ELF-1 (cell line): Measurements from ENCODE around the gene WASHC4.
A peak's percentile ranks its signal among the peaks of the same experiment; 100 is the strongest.

Source experiments
- DNase-seq: peaks from one replicate; pipeline ENCODE4 v3.0.0-alpha.2; 2016; ENCODE audit warnings: low read depth, low spot score

Gene WASHC4

GRCh38 chr12:105107494-105108371 is at the start of gene WASHC4:
Gene WASHC4 (plus strand): TSS chr12:105107731. CDS start chr12:105107801, 70 bp downstream.
- DNase-seq, result peak; percentile 95

GRCh38 chr12:105060715-105061378 is 46.7 kb upstream of the WASHC4 start:
- no peak for DNase-seq

GRCh38 chr12:105064564-105065178 is 42.9 kb upstream of the WASHC4 start:
- DNase-seq, result peak; percentile 39

- no peak for DNase-seq
These were observed 40.0 kb upstream of the WASHC4 start for GRCh38 chr12:105067511-105068031.

- no peak for DNase-seq
These were observed 37.4 kb upstream of the WASHC4 start for GRCh38 chr12:105069936-105070702.

GRCh38 chr12:105071981-105072380 is 35.5 kb upstream of the WASHC4 start:
- DNase-seq, result no peak

GRCh38 chr12:105072888-105073488 is 34.5 kb upstream of the WASHC4 start:
- no peak for DNase-seq

GRCh38 chr12:105076098-105076497 is 31.4 kb upstream of the WASHC4 start:
- DNase-seq, result no peak

GRCh38 chr12:105076913-105077312 is 30.6 kb upstream of the WASHC4 start:
- DNase-seq, result no peak

- no peak for DNase-seq
These were observed 30.1 kb upstream of the WASHC4 start for GRCh38 chr12:105077435-105077834.

GRCh38 chr12:105078712-105079570 is 28.6 kb upstream of the WASHC4 start:
- no peak for DNase-seq

- DNase-seq, result no peak
These were observed 24.5 kb upstream of the WASHC4 start for GRCh38 chr12:105083031-105083430.

- peak; percentile 41 for DNase-seq
These were observed 23.9 kb upstream of the WASHC4 start for GRCh38 chr12:105083551-105084105.

- peak; percentile 90 for DNase-seq
These were observed 23.0 kb upstream of the WASHC4 start, which contains the start of gene ALDH1L2 for GRCh38 chr12:105084251-105085250. Gene ALDH1L2 (minus strand): TSS chr12:105084458. CDS start chr12:105084436, 22 bp downstream.

GRCh38 chr12:105085501-105085900 is 22.0 kb upstream of the WASHC4 start:
- DNase-seq, result no peak

GRCh38 chr12:105089817-105090216 is 17.7 kb upstream of the WASHC4 start:
- no peak for DNase-seq

GRCh38 chr12:105090361-105090760 is 17.2 kb upstream of the WASHC4 start:
- peak; percentile 52 for DNase-seq

- DNase-seq, result no peak
These were observed 15.9 kb upstream of the WASHC4 start for GRCh38 chr12:105091476-105092206.
